Gastrocnemius medialis (tissue), 4 donors: ENCODE results near the gene TSKS. TPM values are rescaled to one million over a fixed set of nuclear protein-coding genes. Genes with fewer than 3 reads are reported as not detected.
"Not testable (repeated sequence)": the region's sequence is repeated elsewhere in the genome, so short reads cannot be mapped to it uniquely, and the experiment has no call there.

Experiments
- ATAC-seq, 2 donors: fragments of 150-250 bp; one replicate each; pipeline ENCODE4 v1.9.1; 2016
- DNase-seq, 2 donors: peaks; one replicate each; pipeline ENCODE4 v3.0.0-alpha.2; 2019
- H3K27ac ChIP-seq, 4 donors: fragments of 200-600 bp; sonication (generic); 1 replicate in 1 of 4; 2 replicates in 3 of 4; pipeline ENCODE4 v1.5.1; 2016 to 2018; ENCODE audit warnings: mild to moderate bottlenecking in 2 of 4, moderate library complexity in 1 of 4
- H3K27me3 ChIP-seq, 3 donors: fragments of 200-600 bp; sonication (generic) in 2 of 3; 1 replicate in 1 of 3; 2 replicates in 2 of 3; pipeline versions ENCODE4 v1.5.1 to v1.6.0; 2016 to 2019; ENCODE audit warnings: mild to moderate bottlenecking in 1 of 3, moderate library complexity in 1 of 3
- H3K36me3 ChIP-seq, 2 donors: fragments of 200-600 bp; sonication (generic) in 1 of 2; one replicate each; pipeline ENCODE4 v1.5.1; 2017 to 2018
- H3K4me1 ChIP-seq, 2 donors: fragments of 200-600 bp; sonication (generic) in 1 of 2; one replicate each; pipeline ENCODE4 v1.5.1; 2016 to 2017; ENCODE audit warnings: mild to moderate bottlenecking in 2 of 2
- H3K4me3 ChIP-seq, 4 donors: fragments of 200-600 bp; sonication (generic) in 3 of 4; 1 replicate in 1 of 4; 2 replicates in 3 of 4; pipeline ENCODE4 v1.5.1; 2016 to 2019; ENCODE audit warnings: mild to moderate bottlenecking in 2 of 4
- H3K9me3 ChIP-seq, 3 donors: fragments of 200-600 bp; sonication (generic) in 2 of 3; 1 replicate in 1 of 3; 2 replicates in 2 of 3; pipeline ENCODE4 v1.5.1; 2016 to 2019
- POLR2A ChIP-seq, 2 donors: fragments of 450-650 bp; IDR thresholded peaks; one replicate each; pipeline ENCODE4 v1.6.1; 2017; ENCODE audit warnings: antibody characterized with exemption in 2 of 2, mild to moderate bottlenecking in 2 of 2, moderate library complexity in 2 of 2
- in situ Hi-C, 4 donors: fragments of 200-750 bp; cut with MboI; loops; one replicate each; pipeline versions ENCODE4 v1.15.0 to v1.8.0; 2017; ENCODE audit warnings: low sequenced_read_pairs in 4 of 4
- intact Hi-C: fragments of 100-400 bp; cut with DNase I; formaldehyde crosslinking; loops from one replicate; pipeline ENCODE4 v1.15.1; 2023; ENCODE audit warnings: low total_unique reads
- total RNA-seq, 4 donors: library from RNA; depleted of rRNA; stranded (reverse); fragments of >200 nt; gene quantifications; one replicate each; pipeline versions ENCODE4 v1.1.0 to v1.2.3, GENCODE V29; 2016
- TF ChIP-seq, protein P1 (sequence below), 5 experiments: fragments of 450-650 bp in 3 of 5; fragments of 200-600 bp in 2 of 5; sonication (generic) in 2 of 5; IDR thresholded peaks in 4 of 5; conservative IDR thresholded peaks in 1 of 5; 1 replicate in 4 of 5; 2 replicates in 1 of 5; pipeline ENCODE4 v1.5.1; 2016 to 2019; ENCODE audit warnings: antibody characterized with exemption in 5 of 5, mild to moderate bottlenecking in 3 of 5, moderate library complexity in 3 of 5

The TSKS gene
- total RNA-seq, 4 donors from 2014 or later: 0.13 to 0.16 TPM; not detected in 2

DNA sequence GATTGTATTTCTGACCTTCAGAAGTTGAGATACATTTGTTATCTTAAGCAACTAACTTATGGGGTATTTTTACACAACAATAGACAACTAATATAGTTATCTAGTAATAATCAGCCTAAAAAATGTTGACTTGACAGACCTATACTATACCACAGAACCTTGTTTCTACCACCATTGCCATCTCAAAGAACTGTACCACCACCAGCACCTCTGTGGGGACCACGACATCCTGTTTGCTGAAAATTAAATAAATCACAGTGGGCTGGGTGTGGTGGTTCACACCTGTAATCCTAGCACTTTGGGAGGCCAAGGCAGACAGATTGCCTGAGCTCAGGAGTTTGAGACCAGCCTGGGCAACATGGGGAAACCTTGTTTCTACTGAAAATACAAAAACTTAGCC lies 24.0 kb downstream of the TSKS start:
- DNase-seq: no peak
- intact Hi-C loops: no loop called here
- Histone ChIP-seq H3K9me3 (no peaks in the 10 kb centered on the region), H3K4me3 (no peak overlapping the region), H3K27me3 (no peaks in the 10 kb centered on the region), H3K4me1 (no peaks in the 10 kb centered on the region), H3K36me3 (no peaks in the 10 kb centered on the region), H3K27ac (no peak overlapping the region)
- no peak for ATAC-seq
- TF ChIP-seq, protein P1, sequence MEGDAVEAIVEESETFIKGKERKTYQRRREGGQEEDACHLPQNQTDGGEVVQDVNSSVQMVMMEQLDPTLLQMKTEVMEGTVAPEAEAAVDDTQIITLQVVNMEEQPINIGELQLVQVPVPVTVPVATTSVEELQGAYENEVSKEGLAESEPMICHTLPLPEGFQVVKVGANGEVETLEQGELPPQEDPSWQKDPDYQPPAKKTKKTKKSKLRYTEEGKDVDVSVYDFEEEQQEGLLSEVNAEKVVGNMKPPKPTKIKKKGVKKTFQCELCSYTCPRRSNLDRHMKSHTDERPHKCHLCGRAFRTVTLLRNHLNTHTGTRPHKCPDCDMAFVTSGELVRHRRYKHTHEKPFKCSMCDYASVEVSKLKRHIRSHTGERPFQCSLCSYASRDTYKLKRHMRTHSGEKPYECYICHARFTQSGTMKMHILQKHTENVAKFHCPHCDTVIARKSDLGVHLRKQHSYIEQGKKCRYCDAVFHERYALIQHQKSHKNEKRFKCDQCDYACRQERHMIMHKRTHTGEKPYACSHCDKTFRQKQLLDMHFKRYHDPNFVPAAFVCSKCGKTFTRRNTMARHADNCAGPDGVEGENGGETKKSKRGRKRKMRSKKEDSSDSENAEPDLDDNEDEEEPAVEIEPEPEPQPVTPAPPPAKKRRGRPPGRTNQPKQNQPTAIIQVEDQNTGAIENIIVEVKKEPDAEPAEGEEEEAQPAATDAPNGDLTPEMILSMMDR (IDR thresholded peaks at IDR 0.05 in 4 of 5, conservative IDR thresholded peaks at IDR 0.05 in 1 of 5): no peak
- TF ChIP-seq POLR2A (IDR thresholded peaks at IDR 0.05): no peak
- in situ Hi-C loops: no loop called here

DNA sequence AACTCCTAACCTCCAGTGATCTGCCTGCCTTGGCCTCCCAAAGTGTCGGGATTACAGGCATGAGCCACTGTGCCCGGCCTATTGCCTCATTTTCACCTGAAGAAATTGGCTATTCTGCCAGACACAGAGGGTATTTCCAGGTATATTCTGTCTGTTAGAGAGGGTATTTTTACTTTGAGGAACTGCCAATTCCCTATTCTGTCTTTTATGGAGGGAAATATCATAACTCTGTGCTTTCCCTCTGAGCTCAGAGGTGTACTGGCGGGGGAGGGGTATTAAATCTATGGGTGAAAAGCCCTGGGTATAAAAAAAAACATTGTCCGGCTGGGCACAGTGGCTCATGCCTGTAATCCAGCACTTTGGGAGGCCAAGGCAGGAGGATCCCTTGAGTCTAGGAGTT lies 24.8 kb downstream of the TSKS start:
- DNase-seq: no peak
- H3K4me1 ChIP-seq: no peaks in the 10 kb centered on the region
- in situ Hi-C loops (no loop called here), intact Hi-C loops (no loop called here)
- H3K36me3 ChIP-seq: no peaks in the 10 kb centered on the region
- no peak overlapping the region for H3K4me3 ChIP-seq
- no peak for TF ChIP-seq POLR2A (IDR thresholded peaks at IDR 0.05)
- TF ChIP-seq, protein P1 (IDR thresholded peaks at IDR 0.05 in 4 of 5, conservative IDR thresholded peaks at IDR 0.05 in 1 of 5): no peak
- H3K27ac ChIP-seq: no peak overlapping the region
- H3K9me3 ChIP-seq: no peaks in the 10 kb centered on the region
- H3K27me3 ChIP-seq: no peaks in the 10 kb centered on the region
- no peak for ATAC-seq

DNA sequence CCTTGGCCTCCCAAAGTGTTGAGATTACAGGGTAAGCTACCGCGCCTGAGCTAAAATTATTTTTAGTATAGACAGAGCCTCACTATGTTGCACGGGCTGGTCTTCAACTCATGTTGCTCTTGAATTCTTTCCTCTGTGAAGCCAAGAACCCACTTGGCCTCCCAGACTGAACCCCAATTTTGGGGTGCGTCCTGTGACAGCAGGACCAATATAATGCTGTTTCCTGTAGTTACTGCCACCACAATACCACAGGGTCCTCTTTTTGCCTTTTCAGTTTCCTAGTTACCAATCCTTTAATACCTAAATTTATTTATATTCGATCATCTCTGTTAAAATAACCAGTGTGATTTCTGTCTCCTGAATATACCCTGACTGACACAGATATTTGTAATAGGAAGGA lies 32.9 kb downstream of the TSKS start:
- no peak for DNase-seq
- Histone ChIP-seq H3K27ac (no peak overlapping the region), H3K27me3 (peaks cover 3 to 10% (median 5%) of the 10 kb centered on the region in 3 donors), H3K9me3 (no peaks in the 10 kb centered on the region), H3K4me1 (no peaks in the 10 kb centered on the region), H3K4me3 (no peak overlapping the region), H3K36me3 (no peaks in the 10 kb centered on the region)
- intact Hi-C loops: no loop called here
- no peak for TF ChIP-seq POLR2A (IDR thresholded peaks at IDR 0.05)
- TF ChIP-seq, protein P1 (IDR thresholded peaks at IDR 0.05 in 4 of 5, conservative IDR thresholded peaks at IDR 0.05 in 1 of 5): no peak
- no peak for ATAC-seq
- in situ Hi-C loops: no loop called here

DNA sequence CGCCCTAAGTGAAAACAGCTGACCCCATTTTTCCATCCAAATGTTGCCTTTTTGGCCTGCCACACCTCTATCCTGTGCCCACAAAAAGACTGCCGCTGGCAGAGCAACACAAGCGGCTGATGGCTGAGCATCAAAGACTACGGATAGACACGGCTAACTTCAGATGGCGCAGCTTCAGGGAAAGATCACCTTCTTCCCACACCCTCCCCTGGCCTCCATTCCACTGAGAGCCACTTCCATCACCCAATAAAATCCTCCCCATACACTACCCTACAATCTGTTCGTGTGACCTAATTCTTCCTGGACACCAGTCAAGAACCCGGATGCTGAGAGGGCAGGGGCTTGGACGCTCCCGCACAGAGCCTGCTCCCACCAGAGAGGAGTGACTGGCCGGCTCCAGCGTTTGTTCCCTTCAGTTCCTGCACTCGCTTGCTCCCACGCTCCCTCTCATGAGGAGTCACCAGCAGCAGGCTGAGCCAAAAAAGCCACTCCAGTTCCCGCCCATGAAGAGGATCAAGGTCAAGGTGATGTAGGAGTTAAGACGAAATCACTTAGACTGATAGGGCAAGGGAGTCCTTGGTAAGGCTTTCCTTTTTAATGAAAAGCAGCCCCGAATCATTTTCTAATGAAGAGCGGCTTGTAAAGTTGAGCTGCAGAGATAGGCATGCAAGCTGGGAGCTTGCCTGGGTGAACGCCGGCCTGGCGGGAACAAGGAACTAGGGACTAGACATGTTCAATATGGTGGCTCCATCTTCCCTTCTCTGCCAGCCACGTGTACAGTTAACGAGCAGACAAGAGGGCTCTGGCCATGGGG lies 35.7 kb downstream of the TSKS start:
- Histone ChIP-seq H3K9me3 (no peaks in the 10 kb centered on the region), H3K36me3 (no peaks in the 10 kb centered on the region), H3K27me3 (peaks cover 3 to 10% (median 5%) of the 10 kb centered on the region in 3 donors), H3K4me1 (no peaks in the 10 kb centered on the region), H3K4me3 (no peak overlapping the region), H3K27ac (peak overlapping the region in 1 of 4 donors; percentile 6)
- no peak for DNase-seq
- in situ Hi-C loops (no loop called here), intact Hi-C loops (no loop called here)
- ATAC-seq: no peak
- no peak for TF ChIP-seq POLR2A (IDR thresholded peaks at IDR 0.05)
- TF ChIP-seq, protein P1 (IDR thresholded peaks at IDR 0.05 in 4 of 5, conservative IDR thresholded peaks at IDR 0.05 in 1 of 5): no peak

DNA sequence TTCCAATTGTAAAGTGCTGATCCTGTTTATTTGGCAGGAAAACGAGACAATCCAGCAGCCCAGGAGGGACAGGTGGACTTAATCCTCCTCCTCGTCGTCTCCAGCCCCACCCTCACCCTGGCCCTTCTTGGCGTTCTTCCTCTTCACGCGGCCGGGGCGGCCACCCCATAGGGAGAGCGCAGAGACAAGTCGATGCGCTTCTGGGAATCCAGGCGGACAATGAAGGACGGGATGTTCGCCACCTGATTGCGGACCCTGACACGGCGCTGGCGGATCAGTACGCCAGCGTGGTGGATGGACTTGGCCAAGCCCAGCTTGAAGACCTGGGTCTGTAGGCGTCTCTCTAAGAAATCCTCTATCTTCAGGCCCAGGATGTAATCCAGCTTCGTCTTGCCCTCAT lies 43.7 kb downstream of the TSKS start:
- intact Hi-C loops: loop anchor here (5.0 kb wide), 1 partner anchor 48 kb away; the partner anchor contains the start of gene AP2A1
- H3K4me3 ChIP-seq, H3K4me1 ChIP-seq, H3K36me3 ChIP-seq, DNase-seq, H3K9me3 ChIP-seq, in situ Hi-C loops, H3K27me3 ChIP-seq, ATAC-seq, H3K27ac ChIP-seq: not testable (repeated sequence)
